ENCODE measurements around the gene MPG. TPM values are rescaled to one million over a fixed set of nuclear protein-coding genes. Genes with fewer than 3 reads are reported as not detected.

The MPG gene
- total and polyA plus RNA-seq, 4 experiments from 2014 or later, result 30.7 to 82.6 (median 44.4) TPM

DNA sequence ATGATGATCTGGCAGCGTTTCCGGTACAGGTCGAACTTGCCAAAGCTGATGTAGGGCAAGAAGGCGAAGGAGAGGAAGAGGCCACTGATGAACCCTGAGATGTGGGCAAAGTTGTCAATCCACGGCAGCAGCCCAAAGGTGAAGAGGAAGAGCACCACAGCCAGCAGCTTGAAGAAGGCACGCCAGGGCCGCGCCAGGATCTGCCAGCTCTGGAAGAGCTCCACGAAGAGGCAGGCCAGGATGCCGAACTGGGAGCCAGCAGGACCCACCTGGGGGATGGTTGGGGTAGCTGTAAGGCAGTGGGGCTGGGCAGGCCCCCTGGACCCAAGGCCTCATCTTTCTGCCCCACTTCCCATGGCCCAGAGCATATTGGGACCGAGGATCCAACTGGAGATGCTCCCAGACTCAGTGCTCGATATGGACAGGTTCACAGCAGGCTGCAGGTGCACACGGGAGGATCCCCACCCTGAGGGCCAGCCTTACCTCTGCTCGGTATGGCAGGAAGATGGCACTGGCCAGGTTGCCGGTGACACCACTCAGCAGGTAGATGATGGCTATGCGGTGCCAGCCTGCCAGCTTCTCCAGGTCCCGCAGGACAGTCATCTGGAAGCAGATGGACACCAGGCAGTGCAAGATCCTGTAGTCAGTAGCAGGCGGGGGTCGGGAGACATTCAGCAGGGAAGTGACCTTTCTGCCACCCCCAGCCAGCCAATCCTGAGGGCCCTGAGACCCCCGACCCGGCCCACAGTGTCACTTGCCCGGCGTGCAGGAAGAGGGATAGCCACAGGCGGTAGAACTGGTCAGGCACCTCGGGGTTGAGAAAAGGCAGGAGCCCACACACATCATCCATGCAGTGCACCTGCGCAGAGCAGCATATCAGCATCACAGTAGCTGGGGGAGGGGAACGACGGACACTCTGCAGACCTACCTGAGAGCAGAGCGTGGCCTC, 19.3 kb upstream of the MPG start:
- no peak overlapping the region for H3K4me3 ChIP-seq (ENCODE audit: low read length in 2 of 2)
- DNase-seq, result peak in 1 of 5 donors; percentile 16
- Mint-ChIP-seq H3K9me3 (peaks cover 0 to 2% (median 0%) of the 10 kb centered on the region in 8 donors), H3K27ac (peak overlapping the region in 1 of 7 donors; percentile 1), H3K36me3 (peaks cover under 1 to 4% of the 10 kb centered on the region in 2 donors), H3K4me1 (peaks cover 2 to 6% (median 3%) of the 10 kb centered on the region in 4 donors), H3K4me3 (no peak overlapping the region), H3K27me3 (no peaks in the 10 kb centered on the region)
- no peaks in the 10 kb centered on the region for H3K27me3 ChIP-seq (ENCODE audit: insufficient read depth, low read length)
- intact Hi-C loops (cut with micrococcal nuclease), result no loop called here
- peaks cover 8% of the 10 kb centered on the region for H3K4me1 ChIP-seq (ENCODE audit: insufficient read depth, low read length)
- no peaks in the 10 kb centered on the region for H3K9me3 ChIP-seq (ENCODE audit: control insufficient read depth in 1 of 2, low read length in 2 of 2)
- H3K27ac ChIP-seq (ENCODE audit: low read depth, low read length), result no peak overlapping the region
- ChIA-PET CTCF (ENCODE audit: partially characterized antibody) (no interaction called here), POLR2A (ENCODE audit: partially characterized antibody) (no interaction called here)
- peaks cover 5% of the 10 kb centered on the region for H3K36me3 ChIP-seq (ENCODE audit: insufficient read depth, low read length)

DNA sequence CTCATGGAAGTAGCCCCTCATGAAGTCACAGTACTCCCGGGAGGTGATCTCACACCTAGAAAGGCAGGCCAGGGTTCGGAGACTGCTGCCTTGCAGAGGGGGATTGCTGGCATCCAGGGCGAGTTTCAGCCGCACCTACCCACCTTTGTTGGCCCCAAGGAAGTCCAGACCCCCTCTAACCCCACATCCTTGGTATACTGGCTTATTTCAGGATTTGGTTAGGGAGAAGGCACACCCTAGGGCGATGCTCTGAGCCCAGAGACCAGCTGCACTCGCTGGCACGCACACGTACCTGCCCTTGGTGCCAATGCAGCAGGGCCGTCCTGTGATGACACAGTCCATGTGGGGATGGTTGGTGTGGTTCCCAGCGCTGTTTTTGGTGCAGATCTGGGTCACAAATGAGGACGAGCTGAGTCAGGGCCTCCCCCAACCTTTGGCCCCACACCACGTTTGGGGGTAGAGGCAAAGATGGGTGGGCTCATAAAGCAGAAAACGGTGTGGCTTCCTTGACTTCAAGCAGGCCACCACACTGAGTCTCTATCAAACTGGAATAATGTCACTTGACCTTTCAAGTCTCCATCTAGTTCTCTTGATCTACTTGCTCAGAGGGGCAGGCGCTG, 18.5 kb upstream of the MPG start:
- peaks cover 0 to 2% (median 0%) of the 10 kb centered on the region in 8 donors for H3K9me3 Mint-ChIP-seq
- DNase-seq, result peak in 1 of 5 donors; percentile 8
- no peak overlapping the region for H3K27ac ChIP-seq (ENCODE audit: low read depth, low read length)
- H3K4me3 ChIP-seq (ENCODE audit: low read length in 2 of 2), result no peak overlapping the region
- H3K36me3 Mint-ChIP-seq, result peaks cover 0 to 4% of the 10 kb centered on the region in 2 donors
- H3K27me3 ChIP-seq (ENCODE audit: insufficient read depth, low read length), result no peaks in the 10 kb centered on the region
- H3K4me3 Mint-ChIP-seq, result no peak overlapping the region
- H3K9me3 ChIP-seq (ENCODE audit: control insufficient read depth in 1 of 2, low read length in 2 of 2), result no peaks in the 10 kb centered on the region
- H3K27me3 Mint-ChIP-seq, result no peaks in the 10 kb centered on the region
- POLR2A ChIA-PET (ENCODE audit: partially characterized antibody), result no interaction called here
- intact Hi-C loops (cut with micrococcal nuclease), result no loop called here
- H3K27ac Mint-ChIP-seq, result no peak overlapping the region
- CTCF ChIA-PET (ENCODE audit: partially characterized antibody), result no interaction called here
- H3K36me3 ChIP-seq (ENCODE audit: insufficient read depth, low read length), result peaks cover 5% of the 10 kb centered on the region
- H3K4me1 ChIP-seq (ENCODE audit: insufficient read depth, low read length), result peaks cover 2% of the 10 kb centered on the region
- peaks cover 0 to 2% (median 0%) of the 10 kb centered on the region in 4 donors for H3K4me1 Mint-ChIP-seq

DNA sequence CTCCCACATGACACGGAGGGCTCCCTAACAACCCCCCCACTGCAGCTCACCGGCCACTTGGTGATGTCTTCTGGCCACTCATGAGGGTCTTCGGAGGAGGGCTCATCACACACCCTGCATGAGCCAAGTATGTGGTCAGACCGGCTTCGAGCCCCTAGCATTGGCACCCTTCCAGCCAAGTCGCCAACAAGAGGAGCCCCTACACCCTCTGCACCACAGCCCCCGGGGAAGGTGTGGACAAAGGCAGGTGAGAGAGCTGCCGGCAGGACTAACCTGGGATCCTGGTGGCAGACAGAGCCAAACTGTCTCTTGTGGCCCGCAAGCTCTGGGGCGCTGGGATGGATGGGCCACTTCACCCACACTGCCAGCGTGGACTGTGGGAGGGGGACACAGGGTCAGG, 17.9 kb upstream of the MPG start:
- DNase-seq, result peak in 1 of 5 donors; percentile 25
- Mint-ChIP-seq H3K4me3 (no peak overlapping the region), H3K27me3 (no peaks in the 10 kb centered on the region)

DNA sequence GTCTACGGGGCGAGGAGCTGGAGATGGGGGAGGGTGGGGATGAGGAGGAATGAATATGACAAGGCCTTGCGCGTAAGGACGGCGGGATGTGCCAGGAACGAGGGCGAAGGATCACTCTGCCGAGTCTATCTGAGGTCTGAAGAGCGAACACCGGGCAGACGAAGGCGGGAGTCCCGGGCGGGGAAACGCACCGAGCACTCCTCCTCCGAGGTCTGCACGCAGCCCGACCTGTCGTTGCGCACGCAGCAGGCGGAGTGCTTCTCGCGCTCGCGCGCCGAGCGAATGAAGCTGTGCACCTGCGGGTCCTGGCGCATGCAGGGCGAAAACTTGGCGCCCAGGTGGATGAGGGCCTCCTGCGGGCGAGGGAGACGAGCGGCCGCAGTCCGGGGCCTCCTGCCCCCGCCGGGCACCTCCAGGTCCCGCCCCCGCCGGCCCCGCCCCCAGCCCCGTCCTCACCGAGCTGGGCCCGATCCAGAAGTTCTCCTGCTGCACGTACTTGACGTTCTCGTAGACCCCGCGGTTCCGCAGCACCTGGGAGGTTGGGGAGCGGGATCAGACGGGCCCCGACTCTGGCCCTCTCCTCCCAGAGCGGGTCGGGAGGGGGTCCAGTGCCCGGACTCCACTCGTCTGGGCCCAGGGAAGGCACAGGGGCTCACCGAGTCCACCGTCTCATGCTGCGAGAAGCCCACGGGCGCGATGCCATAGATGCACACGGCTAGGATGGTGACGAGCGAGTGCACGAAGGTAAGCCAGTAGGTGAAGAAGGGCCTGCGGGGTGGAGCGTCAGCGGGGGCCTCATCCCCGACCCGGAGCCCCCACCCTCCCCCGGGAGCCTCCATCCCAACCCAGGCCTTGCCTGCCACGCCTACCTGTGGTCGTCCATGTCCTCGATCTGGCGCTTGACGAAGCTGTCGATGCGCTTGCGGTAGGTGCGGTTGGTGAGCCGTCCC, 16.8 kb upstream of the MPG start:
- no peak overlapping the region for H3K27ac ChIP-seq (ENCODE audit: low read depth, low read length)
- no peaks in the 10 kb centered on the region for H3K27me3 ChIP-seq (ENCODE audit: insufficient read depth, low read length)
- CTCF ChIA-PET (ENCODE audit: partially characterized antibody), result interaction anchor here (6.7 kb wide), 1 partner anchor 35 kb away, joined by 165 read pairs; no protein-coding TSS in a partner anchor
- H3K4me1 ChIP-seq (ENCODE audit: insufficient read depth, low read length), result no peaks in the 10 kb centered on the region
- POLR2A ChIA-PET (ENCODE audit: partially characterized antibody), result no interaction called here
- H3K36me3 Mint-ChIP-seq, result peaks cover 0 to 4% of the 10 kb centered on the region in 2 donors
- no peak overlapping the region for H3K4me3 Mint-ChIP-seq
- peaks cover 0 to 2% (median 0%) of the 10 kb centered on the region in 8 donors for H3K9me3 Mint-ChIP-seq
- H3K4me1 Mint-ChIP-seq, result peaks cover 0 to 6% (median 3%) of the 10 kb centered on the region in 4 donors
- H3K4me3 ChIP-seq (ENCODE audit: low read length in 2 of 2), result no peak overlapping the region
- intact Hi-C loops (cut with micrococcal nuclease), result no loop called here
- peaks cover 0 to 4% of the 10 kb centered on the region in 2 donors for H3K27me3 Mint-ChIP-seq
- H3K27ac Mint-ChIP-seq, result no peak overlapping the region
- H3K9me3 ChIP-seq (ENCODE audit: control insufficient read depth in 1 of 2, low read length in 2 of 2), result no peaks in the 10 kb centered on the region
- H3K36me3 ChIP-seq (ENCODE audit: insufficient read depth, low read length), result peaks cover 5% of the 10 kb centered on the region
- DNase-seq, result peak in 1 of 5 donors; percentile 24

More for the DNA sequence above, 17.9 kb upstream of the MPG start:
- Mint-ChIP-seq H3K9me3 (peaks cover 0 to 2% (median 0%) of the 10 kb centered on the region in 8 donors), H3K27ac (no peak overlapping the region), H3K4me1 (no peaks in the 10 kb centered on the region), H3K36me3 (peaks cover 0 to 4% of the 10 kb centered on the region in 2 donors)
- intact Hi-C loops (cut with micrococcal nuclease), result no loop called here
- H3K27ac ChIP-seq (ENCODE audit: low read depth, low read length), result no peak overlapping the region
- no peaks in the 10 kb centered on the region for H3K4me1 ChIP-seq (ENCODE audit: insufficient read depth, low read length)
- no peaks in the 10 kb centered on the region for H3K27me3 ChIP-seq (ENCODE audit: insufficient read depth, low read length)
- no peaks in the 10 kb centered on the region for H3K9me3 ChIP-seq (ENCODE audit: control insufficient read depth in 1 of 2, low read length in 2 of 2)
- H3K36me3 ChIP-seq (ENCODE audit: insufficient read depth, low read length), result peaks cover 5% of the 10 kb centered on the region
- H3K4me3 ChIP-seq (ENCODE audit: low read length in 2 of 2), result no peak overlapping the region
- CTCF ChIA-PET (ENCODE audit: partially characterized antibody), result no interaction called here
- POLR2A ChIA-PET (ENCODE audit: partially characterized antibody), result no interaction called here

DNA sequence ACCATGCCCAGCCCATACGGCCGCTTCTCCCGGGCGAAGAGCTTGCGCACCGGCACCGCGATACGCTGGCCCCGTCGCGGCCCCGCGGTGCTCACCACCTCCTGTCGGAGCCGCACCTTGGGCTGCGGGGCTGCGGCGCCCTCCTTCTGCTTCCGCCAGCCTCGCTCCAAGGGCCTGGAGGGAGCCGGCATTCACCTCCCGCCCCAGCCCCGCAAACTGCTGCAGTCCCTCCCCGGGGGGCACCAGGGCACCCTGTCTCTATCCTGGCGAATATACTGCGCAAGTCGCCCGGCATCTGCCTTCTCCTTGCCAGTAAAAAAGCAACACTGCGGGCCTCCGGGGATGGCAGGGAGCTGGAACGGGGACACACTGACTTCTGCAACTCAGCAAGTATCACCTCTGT, 16.1 kb upstream of the MPG start:
- Histone ChIP-seq H3K4me1 (ENCODE audit: insufficient read depth, low read length) (no peaks in the 10 kb centered on the region), H3K9me3 (ENCODE audit: control insufficient read depth in 1 of 2, low read length in 2 of 2) (no peaks in the 10 kb centered on the region), H3K27ac (ENCODE audit: low read depth, low read length) (no peak overlapping the region), H3K27me3 (ENCODE audit: insufficient read depth, low read length) (no peaks in the 10 kb centered on the region), H3K4me3 (ENCODE audit: low read length in 2 of 2) (no peak overlapping the region), H3K36me3 (ENCODE audit: insufficient read depth, low read length) (peaks cover 2% of the 10 kb centered on the region)
- intact Hi-C loops (cut with micrococcal nuclease), result no loop called here
- peaks cover 0 to 4% of the 10 kb centered on the region in 2 donors for H3K27me3 Mint-ChIP-seq
- H3K4me3 Mint-ChIP-seq, result no peak overlapping the region
- no peak for DNase-seq
- H3K27ac Mint-ChIP-seq, result no peak overlapping the region
- peaks cover 0 to 6% (median 3%) of the 10 kb centered on the region in 4 donors for H3K4me1 Mint-ChIP-seq
- POLR2A ChIA-PET (ENCODE audit: partially characterized antibody), result no interaction called here
- peaks cover 0 to 2% (median 0%) of the 10 kb centered on the region in 8 donors for H3K9me3 Mint-ChIP-seq
- CTCF ChIA-PET (ENCODE audit: partially characterized antibody), result interaction anchor here (1.6 to 6.7 kb wide), 3 partner anchors 8 to 45 kb away, joined by 6 to 165 read pairs (median 10); partner anchors contain the start of genes POLR3K and SNRNP25
- peaks cover 0 to 4% of the 10 kb centered on the region in 2 donors for H3K36me3 Mint-ChIP-seq

DNA sequence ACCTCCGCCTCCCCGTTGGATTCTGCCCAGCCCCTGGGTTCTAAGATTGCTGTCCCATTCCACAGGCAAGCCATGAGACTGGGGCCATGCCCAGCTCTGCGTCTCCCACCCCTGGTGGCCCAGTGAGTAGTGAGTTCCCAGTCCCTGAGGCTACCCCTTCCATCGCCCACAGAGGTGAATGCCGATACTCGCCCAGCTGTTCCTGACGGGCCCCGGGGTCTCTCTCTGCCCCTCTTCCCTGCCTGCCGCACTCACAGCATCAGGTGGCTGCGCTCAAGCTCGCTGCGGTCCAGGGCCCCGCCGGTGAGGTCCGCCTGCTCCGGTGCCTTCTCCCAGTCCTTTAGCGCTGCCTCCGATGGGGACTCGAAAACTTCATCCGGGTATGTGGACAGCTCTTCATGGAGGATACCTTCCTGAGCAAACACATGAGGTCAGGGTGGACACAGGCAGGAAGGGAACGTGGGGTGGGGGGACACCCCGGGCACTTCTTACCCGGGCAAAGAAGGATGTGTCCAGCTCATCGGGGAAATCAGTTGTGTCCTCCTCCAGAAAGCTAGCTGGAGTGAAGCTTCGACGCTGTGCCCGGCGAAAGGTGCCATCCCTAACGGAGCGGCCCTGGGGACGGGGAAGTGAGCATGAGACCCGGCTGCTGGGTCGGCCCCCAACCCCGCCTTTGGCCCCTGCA, 15.6 kb upstream of the MPG start:
- no peaks in the 10 kb centered on the region for H3K36me3 ChIP-seq (ENCODE audit: insufficient read depth, low read length)
- no peak overlapping the region for H3K27ac ChIP-seq (ENCODE audit: low read depth, low read length)
- Mint-ChIP-seq H3K27ac (no peak overlapping the region), H3K9me3 (peaks cover 0 to 2% (median 0%) of the 10 kb centered on the region in 8 donors), H3K36me3 (peaks cover 0 to 4% of the 10 kb centered on the region in 2 donors), H3K27me3 (peaks cover 0 to 4% of the 10 kb centered on the region in 2 donors), H3K4me1 (peaks cover 0 to 6% (median 3%) of the 10 kb centered on the region in 4 donors), H3K4me3 (no peak overlapping the region)
- DNase-seq, result peak in 1 of 5 donors; percentile 33
- CTCF ChIA-PET (ENCODE audit: partially characterized antibody), result interaction anchor here (1.6 to 6.7 kb wide), 3 partner anchors 9 to 44 kb away, joined by 6 to 165 read pairs (median 10); partner anchors contain the start of genes POLR3K and SNRNP25
- intact Hi-C loops (cut with micrococcal nuclease), result no loop called here
- POLR2A ChIA-PET (ENCODE audit: partially characterized antibody), result no interaction called here
- H3K4me1 ChIP-seq (ENCODE audit: insufficient read depth, low read length), result no peaks in the 10 kb centered on the region
- H3K9me3 ChIP-seq (ENCODE audit: control insufficient read depth in 1 of 2, low read length in 2 of 2), result no peaks in the 10 kb centered on the region
- no peaks in the 10 kb centered on the region for H3K27me3 ChIP-seq (ENCODE audit: insufficient read depth, low read length)
- no peak overlapping the region for H3K4me3 ChIP-seq (ENCODE audit: low read length in 2 of 2)

All from CD4-positive, alpha-beta memory T cell (primary cell).